Muscle layer of duodenum (tissue), 2 donors: Measurements from ENCODE around the gene GRIN3B.
A peak's percentile ranks its signal among the peaks of the same experiment; 100 is the strongest.

Experiments
- H3K27ac ChIP-seq: one replicate; pipeline ENCODE4 v1.7.0; 2013; ENCODE audit warnings: mild to moderate bottlenecking, low read length
- H3K27me3 ChIP-seq: one replicate; pipeline ENCODE4 v1.7.0; 2013; ENCODE audit warnings: low read depth, mild to moderate bottlenecking, control low read depth, low read length
- H3K36me3 ChIP-seq, 2 donors: one replicate each; pipeline ENCODE4 v1.7.0; 2013; ENCODE audit warnings: low read length in 2 of 2, control low read depth in 1 of 2, mild to moderate bottlenecking in 1 of 2; ENCODE audit not compliant: insufficient read depth in 2 of 2, control insufficient read depth in 1 of 2
- H3K4me1 ChIP-seq, 2 donors: one replicate each; pipeline ENCODE4 v1.7.0; 2013; ENCODE audit warnings: low read length in 2 of 2, mild to moderate bottlenecking in 2 of 2, control low read depth in 1 of 2, moderate library complexity in 1 of 2; ENCODE audit not compliant: insufficient read depth in 2 of 2, control insufficient read depth in 1 of 2
- H3K4me3 ChIP-seq, 2 donors: one replicate each; pipeline ENCODE4 v1.7.0; 2013; ENCODE audit warnings: low read length in 2 of 2, low read depth in 1 of 2, mild to moderate bottlenecking in 1 of 2
- H3K9me3 ChIP-seq, 2 donors: one replicate each; pipeline ENCODE4 v1.7.0; 2013; ENCODE audit warnings: low read length in 2 of 2, control low read depth in 1 of 2, mild to moderate bottlenecking in 1 of 2; ENCODE audit not compliant: control insufficient read depth in 1 of 2
- donor health status: healthy.

GRIN3B gene

DNA sequence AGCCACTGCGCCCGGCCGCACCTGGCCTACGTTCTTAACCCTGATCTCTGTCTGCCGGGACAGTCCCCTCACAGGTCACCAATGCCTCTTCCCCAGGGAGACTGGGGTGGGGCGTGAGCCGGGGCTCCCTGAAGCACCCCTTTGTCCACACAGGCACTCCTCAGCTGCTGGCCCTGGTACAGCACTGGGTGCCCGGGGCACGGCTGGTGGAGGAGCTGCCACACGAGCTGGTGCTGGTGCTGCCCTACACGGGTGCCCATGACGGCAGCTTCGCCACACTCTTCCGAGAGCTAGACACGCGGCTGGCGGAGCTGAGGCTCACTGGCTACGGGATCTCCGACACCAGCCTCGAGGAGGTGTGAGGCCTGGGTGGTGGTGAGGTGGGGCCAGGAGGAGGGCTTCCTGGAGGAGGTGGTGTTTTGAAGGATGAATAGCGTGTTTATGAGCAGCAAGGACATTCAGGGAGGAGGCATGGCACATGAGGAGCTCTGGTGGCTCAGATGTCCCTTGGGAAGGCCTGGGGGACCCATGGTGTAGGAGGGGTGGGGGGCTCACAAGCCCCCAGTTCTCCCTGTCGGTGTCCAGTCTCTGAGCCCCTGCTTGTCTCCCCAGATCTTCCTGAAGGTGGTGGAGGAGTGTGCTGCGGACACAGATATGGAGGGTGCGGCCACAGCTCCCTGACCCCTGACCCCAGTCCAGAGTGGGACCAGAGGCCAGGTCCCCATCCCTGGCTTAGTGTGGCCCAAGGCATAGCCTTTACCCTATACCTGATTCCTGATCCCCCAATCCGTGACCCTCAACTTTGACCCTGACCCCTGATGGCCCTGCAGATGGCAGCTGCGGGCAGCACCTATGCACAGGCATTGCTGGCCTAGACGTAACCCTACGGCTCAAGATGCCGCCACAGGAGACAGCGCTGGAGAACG is 53.2 kb downstream of the GRIN3B start:
- no peaks in the 10 kb centered on the region for H3K4me1 ChIP-seq
- no peak overlapping the region for H3K4me3 ChIP-seq
- no peak overlapping the region for H3K27ac ChIP-seq
- peaks cover 15 to 26% of the 10 kb centered on the region in 2 donors for H3K9me3 ChIP-seq
- H3K36me3 ChIP-seq, result peaks cover 0 to 30% of the 10 kb centered on the region in 2 donors
- H3K27me3 ChIP-seq, result no peaks in the 10 kb centered on the region

DNA sequence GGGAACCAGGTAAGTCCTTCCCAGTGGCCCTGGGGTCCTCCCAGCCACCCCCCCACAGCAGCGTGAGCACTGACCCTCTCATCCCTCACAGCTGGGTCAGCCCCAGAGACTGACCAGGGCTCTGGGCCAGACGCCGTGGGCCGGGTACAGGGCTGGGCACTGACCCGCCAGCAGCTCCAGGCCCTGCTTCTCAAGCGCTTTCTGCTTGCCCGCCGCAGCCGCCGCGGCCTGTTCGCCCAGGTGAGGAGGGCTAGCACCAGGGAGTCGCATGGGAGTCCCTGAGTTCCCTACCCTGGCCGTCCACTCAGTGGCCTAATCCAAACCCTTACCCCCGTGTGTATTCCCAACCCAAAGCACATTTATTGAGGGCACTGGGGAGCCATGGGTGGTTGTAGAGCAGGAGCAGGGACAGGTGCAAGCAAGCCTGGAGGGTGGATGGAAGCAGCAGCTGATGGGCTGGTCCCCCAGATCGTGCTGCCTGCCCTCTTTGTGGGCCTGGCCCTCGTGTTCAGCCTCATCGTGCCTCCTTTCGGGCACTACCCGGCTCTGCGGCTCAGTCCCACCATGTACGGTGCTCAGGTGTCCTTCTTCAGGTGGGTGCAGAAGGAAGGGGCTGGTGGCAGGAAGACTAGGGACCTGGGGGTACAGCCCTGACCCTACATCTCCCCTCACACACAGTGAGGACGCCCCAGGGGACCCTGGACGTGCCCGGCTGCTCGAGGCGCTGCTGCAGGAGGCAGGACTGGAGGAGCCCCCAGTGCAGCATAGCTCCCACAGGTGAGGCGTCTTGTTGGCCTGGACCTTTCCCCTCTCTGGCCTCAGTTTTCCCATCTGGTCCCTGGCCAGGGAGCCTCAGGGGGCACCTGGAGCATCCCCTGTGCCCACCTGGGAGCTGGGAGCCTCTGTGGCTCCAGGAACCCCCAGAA is 54.1 kb downstream of the GRIN3B start:
- no peaks in the 10 kb centered on the region for H3K27me3 ChIP-seq
- peaks cover 18 to 32% of the 10 kb centered on the region in 2 donors for H3K9me3 ChIP-seq
- no peaks in the 10 kb centered on the region for H3K4me1 ChIP-seq
- H3K27ac ChIP-seq, result no peak overlapping the region
- H3K36me3 ChIP-seq, result peaks cover 0 to 33% of the 10 kb centered on the region in 2 donors
- no peak overlapping the region for H3K4me3 ChIP-seq

DNA sequence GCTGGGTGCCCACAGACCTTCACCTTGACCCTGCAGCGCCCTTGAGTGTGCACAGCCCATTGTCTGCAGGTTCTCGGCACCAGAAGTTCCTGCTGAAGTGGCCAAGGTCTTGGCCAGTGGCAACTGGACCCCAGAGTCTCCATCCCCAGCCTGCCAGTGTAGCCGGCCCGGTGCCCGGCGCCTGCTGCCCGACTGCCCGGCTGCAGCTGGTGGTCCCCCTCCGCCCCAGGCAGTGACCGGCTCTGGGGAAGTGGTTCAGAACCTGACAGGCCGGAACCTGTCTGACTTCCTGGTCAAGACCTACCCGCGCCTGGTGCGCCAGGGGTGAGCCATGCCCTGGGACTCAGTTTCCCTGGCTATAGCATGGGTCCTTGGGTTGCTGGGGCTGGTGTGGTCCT is 54.8 kb downstream of the GRIN3B start:
- Histone ChIP-seq H3K4me1 (no peaks in the 10 kb centered on the region), H3K27me3 (no peaks in the 10 kb centered on the region), H3K9me3 (peaks cover 18 to 35% of the 10 kb centered on the region in 2 donors), H3K27ac (no peak overlapping the region), H3K36me3 (peaks cover 0 to 33% of the 10 kb centered on the region in 2 donors), H3K4me3 (no peak overlapping the region)

DNA sequence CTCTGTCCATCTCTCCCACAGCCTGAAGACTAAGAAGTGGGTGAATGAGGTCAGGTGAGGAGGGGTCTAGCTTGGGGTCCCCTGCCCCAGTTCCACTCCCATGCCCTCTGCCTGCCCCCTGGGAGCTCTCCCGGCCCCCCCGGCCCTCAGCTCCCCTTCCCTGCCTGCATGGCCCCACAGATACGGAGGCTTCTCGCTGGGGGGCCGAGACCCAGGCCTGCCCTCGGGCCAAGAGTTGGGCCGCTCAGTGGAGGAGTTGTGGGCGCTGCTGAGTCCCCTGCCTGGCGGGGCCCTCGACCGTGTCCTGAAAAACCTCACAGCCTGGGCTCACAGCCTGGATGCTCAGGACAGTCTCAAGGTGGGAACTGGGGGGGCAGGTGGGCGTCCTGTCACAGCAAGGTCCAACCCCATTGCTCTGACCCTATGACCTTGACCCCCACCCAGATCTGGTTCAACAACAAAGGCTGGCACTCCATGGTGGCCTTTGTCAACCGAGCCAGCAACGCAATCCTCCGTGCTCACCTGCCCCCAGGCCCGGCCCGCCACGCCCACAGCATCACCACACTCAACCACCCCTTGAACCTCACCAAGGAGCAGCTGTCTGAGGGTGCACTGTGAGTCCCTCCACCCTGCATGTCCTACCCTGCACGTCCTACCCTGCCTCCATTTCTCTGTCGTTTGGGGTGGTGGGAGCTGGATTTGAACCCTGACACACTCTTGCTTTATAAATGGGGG is 55.8 kb downstream of the GRIN3B start:
- Histone ChIP-seq H3K27ac (no peak overlapping the region), H3K27me3 (no peaks in the 10 kb centered on the region), H3K36me3 (peaks cover 0 to 33% of the 10 kb centered on the region in 2 donors), H3K4me3 (peak overlapping the region in 1 of 2 donors; percentile 47), H3K9me3 (peaks cover 18 to 35% of the 10 kb centered on the region in 2 donors), H3K4me1 (no peaks in the 10 kb centered on the region)

DNA sequence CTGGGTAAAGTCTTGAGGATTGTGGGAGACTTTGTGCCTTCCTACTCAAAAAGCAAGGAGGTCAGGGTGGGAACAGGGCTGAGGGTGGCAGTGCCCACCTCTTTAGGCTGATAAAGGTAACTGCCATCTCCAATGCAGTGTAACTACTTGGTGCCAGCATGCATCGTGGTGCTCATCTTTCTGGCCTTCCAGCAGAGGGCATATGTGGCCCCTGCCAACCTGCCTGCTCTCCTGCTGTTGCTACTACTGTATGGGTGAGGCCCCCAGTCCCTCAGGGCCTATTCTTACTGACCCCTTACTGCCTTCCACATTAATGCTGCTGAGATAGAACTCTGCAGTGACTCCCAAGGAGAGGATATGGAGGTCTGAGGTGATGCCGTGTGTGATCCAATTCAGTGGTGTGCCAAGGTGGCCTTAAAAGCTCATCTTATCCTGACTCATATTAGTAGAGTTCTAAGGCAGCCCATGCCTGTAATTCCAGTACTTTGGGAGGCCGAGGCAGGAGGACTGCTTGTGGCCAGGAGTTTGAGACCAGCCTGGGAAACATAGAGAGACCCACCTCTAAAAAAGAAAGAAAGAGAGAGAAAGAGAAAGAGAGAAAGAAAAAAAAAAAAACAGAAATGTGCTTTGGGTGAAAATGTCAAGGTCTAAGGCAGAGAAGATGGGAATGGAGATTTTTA is 57.1 kb downstream of the GRIN3B start:
- Histone ChIP-seq H3K27me3 (no peaks in the 10 kb centered on the region), H3K4me1 (no peaks in the 10 kb centered on the region), H3K27ac (no peak overlapping the region), H3K36me3 (peaks cover 0 to 33% of the 10 kb centered on the region in 2 donors), H3K9me3 (peaks cover 18 to 35% of the 10 kb centered on the region in 2 donors), H3K4me3 (peak overlapping the region in 1 of 2 donors; percentile 47)

DNA sequence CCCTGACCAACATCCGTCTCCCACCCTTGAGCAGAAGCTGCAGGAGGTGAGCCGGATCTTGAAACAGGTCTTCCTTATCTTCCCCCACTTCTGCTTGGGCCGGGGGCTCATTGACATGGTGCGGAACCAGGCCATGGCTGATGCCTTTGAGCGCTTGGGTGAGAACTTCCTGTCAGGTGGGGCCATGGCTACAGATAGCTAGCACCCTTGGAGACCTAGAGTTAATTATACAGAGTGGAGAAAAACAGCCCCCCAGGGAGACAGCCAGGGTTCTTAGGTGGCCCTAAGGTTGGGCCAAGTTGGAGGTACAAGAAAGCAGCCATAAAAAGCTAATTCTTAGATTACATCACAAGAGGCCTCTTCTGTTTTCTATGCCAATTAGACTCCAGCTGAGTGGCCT is 57.9 kb downstream of the GRIN3B start:
- Histone ChIP-seq H3K4me3 (peak overlapping the region in 1 of 2 donors; percentile 47), H3K9me3 (peaks cover 18 to 35% of the 10 kb centered on the region in 2 donors), H3K27me3 (no peaks in the 10 kb centered on the region), H3K36me3 (peaks cover 0 to 33% of the 10 kb centered on the region in 2 donors), H3K27ac (no peak overlapping the region), H3K4me1 (no peaks in the 10 kb centered on the region)
